Measurements from ENCODE around the gene SENP8.

Gene SENP8

DNA sequence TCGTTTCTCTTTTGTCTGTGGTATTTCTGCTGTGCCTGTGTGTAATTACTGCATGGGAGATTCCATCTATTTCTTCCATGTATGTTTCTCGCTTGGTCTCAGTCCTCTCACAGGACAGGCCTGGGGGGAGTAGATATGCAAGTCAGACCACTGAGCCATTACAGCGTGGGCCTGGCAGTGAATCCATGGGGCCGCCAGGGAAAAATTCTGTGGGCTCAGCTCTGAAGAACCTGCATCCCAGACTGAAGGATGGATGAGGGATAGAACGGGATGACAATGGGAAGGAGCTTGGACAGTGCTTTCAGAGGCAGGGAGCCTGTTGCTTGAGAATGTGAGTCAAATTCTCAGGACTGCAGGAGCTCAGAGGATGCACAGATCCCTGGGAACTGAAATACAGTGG is 54.6 kb downstream of the SENP8 start:
- H3K4me3 ChIP-seq, result no peak overlapping the region
- H3K27ac ChIP-seq, result no peak overlapping the region

DNA sequence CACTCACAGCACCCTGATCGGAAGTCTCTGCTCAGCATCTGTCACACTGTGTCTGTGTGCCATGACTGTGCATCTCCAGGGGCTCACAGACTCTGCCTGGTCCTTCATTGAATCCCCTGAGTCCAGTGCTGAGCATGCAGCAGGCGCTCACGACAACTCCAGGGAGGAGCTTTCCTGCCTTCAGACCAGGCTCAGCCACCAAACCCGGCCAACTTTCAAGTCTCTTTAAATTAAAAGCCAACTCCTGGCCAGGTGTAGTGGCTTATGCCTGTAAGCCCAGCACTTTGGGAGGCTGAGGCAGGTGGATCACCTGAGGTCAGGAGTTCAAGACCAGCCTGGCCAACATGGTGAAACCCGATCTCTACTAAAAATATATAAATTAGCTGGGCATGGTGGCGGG is 55.2 kb downstream of the SENP8 start:
- no peak overlapping the region for H3K27ac ChIP-seq
- no peak overlapping the region for H3K4me3 ChIP-seq

- Histone ChIP-seq H3K4me3 (no peak overlapping the region), H3K27ac (no peak overlapping the region)
Measured at GRCh38 chr15:72173864-72174550, 55.8 kb downstream of the SENP8 start.

DNA sequence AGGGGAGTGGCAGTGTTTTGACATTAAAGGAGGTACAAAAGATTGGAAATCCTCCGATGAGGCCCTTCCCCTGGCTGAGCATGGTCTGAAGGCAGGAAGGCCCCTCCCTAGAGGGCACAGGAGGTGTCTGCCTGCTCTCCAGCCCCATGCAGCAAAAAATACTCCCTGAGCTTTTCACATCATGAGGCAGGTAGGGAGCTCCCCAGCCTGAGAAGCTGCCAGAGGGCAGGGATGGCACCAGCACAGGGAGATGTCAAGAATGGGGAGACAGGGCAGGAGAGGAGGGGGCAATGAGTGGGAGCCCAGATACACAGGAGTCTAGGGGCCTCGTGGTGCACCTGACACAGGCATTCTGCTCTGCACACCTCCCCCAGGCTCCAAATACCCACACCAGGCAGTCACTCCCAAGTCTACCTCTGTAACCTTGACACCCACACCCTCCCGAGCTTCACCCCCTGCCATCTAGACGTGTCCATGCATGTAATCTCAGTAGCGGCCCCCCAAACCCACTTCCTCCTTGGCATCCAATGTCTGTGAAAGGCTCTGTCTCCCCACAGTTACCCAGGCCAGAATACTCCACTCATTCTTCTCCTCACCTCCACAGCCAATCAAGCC is 56.5 kb downstream of the SENP8 start:
- Histone ChIP-seq H3K27ac (no peak overlapping the region), H3K4me3 (no peak overlapping the region)

GRCh38 chr15:72175186-72176044 is 57.2 kb downstream of the SENP8 start:
- H3K27ac ChIP-seq, result peak overlapping the region in 1 of 21 experiments; percentile 29
- H3K4me3 ChIP-seq, result no peak overlapping the region

- Histone ChIP-seq H3K27ac (peak overlapping the region in 1 of 21 experiments; percentile 29), H3K4me3 (no peak overlapping the region)
Measured at GRCh38 chr15:72176159-72176558, 58.0 kb downstream of the SENP8 start.

- Histone ChIP-seq H3K4me3 (no peak overlapping the region), H3K27ac (no peak overlapping the region)
Measured at GRCh38 chr15:72176743-72177142, 58.5 kb downstream of the SENP8 start.

GRCh38 chr15:72178976-72179585 is 60.9 kb downstream of the SENP8 start:
- no peak overlapping the region for H3K4me3 ChIP-seq
- H3K27ac ChIP-seq, result peak overlapping the region in 2 of 21 experiments; percentile 60 to 65

- Histone ChIP-seq H3K4me3 (no peak overlapping the region), H3K27ac (peak overlapping the region in 7 of 21 experiments; percentile 12 to 65 (median 27))
Measured at GRCh38 chr15:72179950-72180581, 61.9 kb downstream of the SENP8 start.

DNA sequence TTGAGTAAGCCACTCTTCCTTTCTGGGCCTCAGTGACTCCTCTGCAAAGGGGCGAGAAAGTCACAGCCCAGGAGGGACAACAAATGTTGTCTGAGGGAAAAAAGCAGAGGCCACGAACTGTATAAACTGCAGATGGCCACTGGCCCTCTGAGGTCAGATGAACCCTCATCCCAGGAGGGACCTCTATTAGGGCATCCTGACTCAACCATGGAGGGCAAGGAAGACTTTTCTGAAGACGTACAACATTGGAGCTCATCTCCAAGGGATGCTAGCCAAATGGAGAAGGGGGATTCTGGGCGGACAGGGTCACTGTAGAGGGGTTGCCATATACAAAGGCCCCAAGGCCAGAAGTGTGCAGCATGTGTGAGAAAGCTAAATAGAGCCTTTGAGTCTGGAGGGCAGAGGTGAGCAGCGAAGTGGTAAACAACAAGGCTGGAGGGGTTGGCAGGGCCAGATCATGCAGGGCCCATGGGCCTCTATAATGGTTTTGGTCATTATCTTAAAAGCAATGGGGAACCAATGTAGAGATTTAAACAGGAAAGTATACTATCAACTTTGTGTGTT is 62.6 kb downstream of the SENP8 start:
- no peak overlapping the region for H3K4me3 ChIP-seq
- H3K27ac ChIP-seq, result peak overlapping the region in 4 of 21 experiments; percentile 20 to 65 (median 42)

GRCh38 chr15:72182244-72182643 is 64.0 kb downstream of the SENP8 start:
- Histone ChIP-seq H3K4me3 (no peak overlapping the region), H3K27ac (no peak overlapping the region)

GRCh38 chr15:72182673-72183072 is 64.5 kb downstream of the SENP8 start:
- no peak overlapping the region for H3K4me3 ChIP-seq
- no peak overlapping the region for H3K27ac ChIP-seq

DNA sequence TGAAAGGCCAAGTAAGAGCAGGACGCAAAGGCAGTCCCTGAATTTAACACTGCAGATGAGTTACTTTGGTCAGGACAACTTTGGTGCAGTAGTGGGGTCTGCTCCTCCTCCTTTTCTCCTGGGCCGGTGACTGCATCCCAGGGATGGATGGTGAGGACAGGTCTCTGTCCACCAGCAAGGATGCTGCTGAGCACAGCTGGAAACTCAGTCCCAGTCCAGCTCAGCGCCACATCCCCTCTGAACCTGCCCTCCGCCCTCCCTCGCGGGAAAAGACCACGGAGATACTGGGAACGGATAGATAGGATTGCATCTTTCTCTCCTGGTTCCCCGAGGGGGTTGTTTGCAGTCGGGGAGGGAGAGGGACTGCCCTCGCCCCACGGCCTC is 65.6 kb downstream of the SENP8 start:
- Histone ChIP-seq H3K4me3 (peak overlapping the region in 1 of 7 experiments; percentile 36), H3K27ac (no peak overlapping the region)

DNA sequence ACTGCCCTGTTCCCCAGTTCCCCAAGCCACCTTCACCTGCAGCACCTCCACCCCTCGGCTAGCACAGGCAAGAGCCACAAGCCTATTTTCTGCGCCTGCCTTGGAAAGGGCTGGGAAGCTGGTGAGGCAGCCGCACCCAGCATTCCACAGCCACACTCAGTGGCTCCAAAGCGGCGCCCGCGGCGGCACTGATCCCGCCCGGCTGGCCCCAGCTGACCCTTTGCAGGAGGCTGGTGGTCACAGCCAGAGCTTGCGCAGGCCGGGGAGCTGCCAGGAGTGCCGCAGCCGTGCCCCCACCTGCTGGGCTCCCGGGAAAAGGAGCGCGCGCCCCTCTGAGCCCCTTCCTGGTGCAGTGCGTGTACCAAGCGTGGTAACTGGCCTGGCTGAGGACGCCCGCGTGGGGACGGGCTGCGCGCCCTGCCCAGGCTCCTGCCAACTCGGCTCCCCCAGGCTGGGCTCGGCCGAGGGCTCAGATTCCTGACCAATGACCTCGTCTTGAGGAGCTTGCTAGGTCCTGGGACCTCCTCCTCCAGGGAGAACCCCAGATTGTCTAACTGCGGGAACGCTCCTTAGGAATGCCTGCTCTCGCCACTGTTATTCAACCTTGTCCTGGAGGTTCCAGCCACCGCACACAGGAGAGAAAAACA is 66.1 kb downstream of the SENP8 start:
- peak overlapping the region in 1 of 21 experiments; percentile 9 for H3K27ac ChIP-seq
- H3K4me3 ChIP-seq, result peak overlapping the region in 4 of 7 experiments; percentile 15 to 36 (median 21)

DNA sequence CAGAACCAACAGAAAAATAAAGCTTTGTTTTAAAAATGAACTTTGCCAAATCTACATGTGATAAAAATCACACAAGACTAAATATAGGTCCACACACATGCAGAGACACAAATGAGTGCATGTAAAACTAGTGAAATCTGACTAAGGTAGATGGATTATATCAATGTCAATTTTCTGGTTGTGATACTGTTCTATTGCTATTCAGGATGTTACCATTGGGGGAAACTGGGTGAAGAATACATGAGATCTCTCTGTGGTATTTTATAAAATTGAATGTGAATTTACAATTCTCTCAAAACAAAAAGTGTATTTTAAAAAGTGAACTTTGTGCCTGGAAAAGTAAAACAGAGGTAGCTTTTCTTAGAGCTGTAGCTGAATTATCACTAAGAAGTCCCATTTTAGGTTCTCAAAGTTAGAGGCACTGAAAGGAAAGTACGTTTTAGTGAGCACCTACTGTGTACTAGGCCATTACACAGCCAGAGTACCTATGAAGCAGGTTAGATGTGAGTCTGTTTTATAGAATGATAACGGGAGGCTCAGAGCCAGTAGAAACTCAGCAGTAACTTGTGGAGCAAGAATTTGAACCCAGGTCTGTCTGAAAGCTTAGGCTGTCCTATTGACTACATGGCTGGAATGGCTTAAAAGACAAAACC is 71.2 kb downstream of the SENP8 start:
- H3K4me3 ChIP-seq, result no peak overlapping the region
- H3K27ac ChIP-seq, result no peak overlapping the region

GRCh38 chr15:72192416-72192815 is 74.2 kb downstream of the SENP8 start:
- no peak overlapping the region for H3K4me3 ChIP-seq
- no peak overlapping the region for H3K27ac ChIP-seq

Data from skin epidermis (tissue), 12 donors.